ENCODE data around the gene WDR7. TPM values are rescaled to one million over a fixed set of nuclear protein-coding genes. Genes with fewer than 3 reads are reported as not detected.

The WDR7 gene
- total and polyA plus RNA-seq, 5 donors = 7.4 to 32.2 (median 26.7) TPM

- Histone ChIP-seq H3K9me3 (ENCODE audit: control insufficient read depth, low read length) (no peaks in the 10 kb centered on the region), H3K27me3 (ENCODE audit: control insufficient read depth, insufficient read depth) (no peaks in the 10 kb centered on the region), H3K4me3 (ENCODE audit: low read length) (no peak overlapping the region), H3K27ac (ENCODE audit: low read length) (no peak overlapping the region), H3K4me1 (ENCODE audit: control insufficient read depth, insufficient read depth, low read length) (peaks cover 6% of the 10 kb centered on the region)
- DNase-seq = no peak
- intact Hi-C loops (cut with DNase I) = loop anchor here in 2 of 4 donors (10.0 kb wide), 2 partner anchors 807 to 817 kb away; no protein-coding TSS in a partner anchor
- no peak for ATAC-seq
Observed at GRCh38 chr18:56747857-56748256, 96.7 kb downstream of the WDR7 start.

- Histone ChIP-seq H3K27me3 (ENCODE audit: control insufficient read depth, insufficient read depth) (no peaks in the 10 kb centered on the region), H3K27ac (ENCODE audit: low read length) (no peak overlapping the region), H3K4me1 (ENCODE audit: control insufficient read depth, insufficient read depth, low read length) (peaks cover 6% of the 10 kb centered on the region), H3K9me3 (ENCODE audit: control insufficient read depth, low read length) (no peaks in the 10 kb centered on the region), H3K4me3 (ENCODE audit: low read length) (no peak overlapping the region)
- no peak for DNase-seq
- 94% methylated on average over 2 of the region's 2 CpGs for whole genome bisulfite sequencing
- intact Hi-C loops (cut with DNase I) = loop anchor here in 2 of 4 donors (10.0 kb wide), 2 partner anchors 806 to 816 kb away; no protein-coding TSS in a partner anchor
- ATAC-seq = no peak
Observed at GRCh38 chr18:56748698-56749268, 97.6 kb downstream of the WDR7 start.

GRCh38 chr18:56756966-56757365, 105.8 kb downstream of the WDR7 start:
- intact Hi-C loops (cut with DNase I) = no loop called here

GRCh38 chr18:56770097-56770496, 118.9 kb downstream of the WDR7 start:
- Histone ChIP-seq H3K4me3 (ENCODE audit: low read length) (no peak overlapping the region), H3K27ac (ENCODE audit: low read length) (no peak overlapping the region), H3K9me3 (ENCODE audit: control insufficient read depth, low read length) (no peaks in the 10 kb centered on the region), H3K4me1 (ENCODE audit: control insufficient read depth, insufficient read depth, low read length) (no peaks in the 10 kb centered on the region), H3K27me3 (ENCODE audit: control insufficient read depth, insufficient read depth) (no peaks in the 10 kb centered on the region)
- ATAC-seq (no peak), DNase-seq (no peak)
- intact Hi-C loops (cut with DNase I) = no loop called here
- 97% methylated on average over 3 of the region's 3 CpGs for WGBS

More at GRCh38 chr18:56756966-56757365, 105.8 kb downstream of the WDR7 start:
- H3K4me3 ChIP-seq (ENCODE audit: low read length) = no peak overlapping the region
- no peaks in the 10 kb centered on the region for H3K27me3 ChIP-seq (ENCODE audit: control insufficient read depth, insufficient read depth)
- H3K4me1 ChIP-seq (ENCODE audit: control insufficient read depth, insufficient read depth, low read length) = no peaks in the 10 kb centered on the region
- H3K27ac ChIP-seq (ENCODE audit: low read length) = no peak overlapping the region
- WGBS = 24% methylated on average over 9 of the region's 9 CpGs
- peak; percentile 7 to 40 (median 12) for DNase-seq
- ATAC-seq = no peak
- no peaks in the 10 kb centered on the region for H3K9me3 ChIP-seq (ENCODE audit: control insufficient read depth, low read length)

- H3K27me3 ChIP-seq (ENCODE audit: control insufficient read depth, insufficient read depth) = no peaks in the 10 kb centered on the region
- no peak for ATAC-seq
- no peak for DNase-seq
- no peaks in the 10 kb centered on the region for H3K9me3 ChIP-seq (ENCODE audit: control insufficient read depth, low read length)
- no peaks in the 10 kb centered on the region for H3K4me1 ChIP-seq (ENCODE audit: control insufficient read depth, insufficient read depth, low read length)
- intact Hi-C loops (cut with DNase I) = no loop called here
- no peak overlapping the region for H3K27ac ChIP-seq (ENCODE audit: low read length)
- H3K4me3 ChIP-seq (ENCODE audit: low read length) = no peak overlapping the region
Observed at GRCh38 chr18:56770873-56771272, 119.7 kb downstream of the WDR7 start.

- 91% methylated on average over 6 of the region's 6 CpGs for WGBS
- intact Hi-C loops (cut with DNase I) = no loop called here
Observed at GRCh38 chr18:56775701-56776100, 124.5 kb downstream of the WDR7 start.

GRCh38 chr18:56787390-56787789, 136.2 kb downstream of the WDR7 start:
- H3K27ac ChIP-seq (ENCODE audit: low read length) = no peak overlapping the region

More at GRCh38 chr18:56775701-56776100, 124.5 kb downstream of the WDR7 start:
- DNase-seq = no peak
- H3K4me1 ChIP-seq (ENCODE audit: control insufficient read depth, insufficient read depth, low read length) = no peaks in the 10 kb centered on the region
- no peak for ATAC-seq
- no peak overlapping the region for H3K4me3 ChIP-seq (ENCODE audit: low read length)
- H3K27ac ChIP-seq (ENCODE audit: low read length) = no peak overlapping the region
- H3K9me3 ChIP-seq (ENCODE audit: control insufficient read depth, low read length) = no peaks in the 10 kb centered on the region
- no peaks in the 10 kb centered on the region for H3K27me3 ChIP-seq (ENCODE audit: control insufficient read depth, insufficient read depth)

GRCh38 chr18:56789004-56789888, 138.1 kb downstream of the WDR7 start:
- Histone ChIP-seq H3K4me1 (ENCODE audit: control insufficient read depth, insufficient read depth, low read length) (no peaks in the 10 kb centered on the region), H3K9me3 (ENCODE audit: control insufficient read depth, low read length) (no peaks in the 10 kb centered on the region), H3K27me3 (ENCODE audit: control insufficient read depth, insufficient read depth) (no peaks in the 10 kb centered on the region), H3K4me3 (ENCODE audit: low read length) (no peak overlapping the region), H3K27ac (ENCODE audit: low read length) (peak overlapping the region; percentile 86)
- DNase-seq (peak; percentile 27 to 43 (median 37)), ATAC-seq (peak; percentile 68 to 96)
- WGBS = 60% methylated on average over 9 of the region's 9 CpGs
- intact Hi-C loops (cut with DNase I) = no loop called here

More at GRCh38 chr18:56787390-56787789, 136.2 kb downstream of the WDR7 start:
- Histone ChIP-seq H3K4me3 (ENCODE audit: low read length) (no peak overlapping the region), H3K27me3 (ENCODE audit: control insufficient read depth, insufficient read depth) (no peaks in the 10 kb centered on the region), H3K4me1 (ENCODE audit: control insufficient read depth, insufficient read depth, low read length) (no peaks in the 10 kb centered on the region), H3K9me3 (ENCODE audit: control insufficient read depth, low read length) (no peaks in the 10 kb centered on the region)
- DNase-seq (no peak), ATAC-seq (no peak)
- intact Hi-C loops (cut with DNase I) = no loop called here
- 88% methylated on average over 5 of the region's 5 CpGs for WGBS

GRCh38 chr18:56789889-56790180, 138.7 kb downstream of the WDR7 start:
- no peak for ATAC-seq
- Histone ChIP-seq H3K4me1 (ENCODE audit: control insufficient read depth, insufficient read depth, low read length) (no peaks in the 10 kb centered on the region), H3K27ac (ENCODE audit: low read length) (no peak overlapping the region), H3K4me3 (ENCODE audit: low read length) (no peak overlapping the region), H3K9me3 (ENCODE audit: control insufficient read depth, low read length) (no peaks in the 10 kb centered on the region), H3K27me3 (ENCODE audit: control insufficient read depth, insufficient read depth) (no peaks in the 10 kb centered on the region)
- 98% methylated on average over 3 of the region's 3 CpGs for WGBS
- intact Hi-C loops (cut with DNase I) = no loop called here
- no peak for DNase-seq

GRCh38 chr18:56795381-56795780, 144.2 kb downstream of the WDR7 start:
- no peaks in the 10 kb centered on the region for H3K9me3 ChIP-seq (ENCODE audit: control insufficient read depth, low read length)
- DNase-seq (no peak), ATAC-seq (no peak)
- WGBS = 57% methylated on average over 1 of the region's 1 CpG
- no peak overlapping the region for H3K27ac ChIP-seq (ENCODE audit: low read length)
- H3K4me1 ChIP-seq (ENCODE audit: control insufficient read depth, insufficient read depth, low read length) = no peaks in the 10 kb centered on the region
- H3K27me3 ChIP-seq (ENCODE audit: control insufficient read depth, insufficient read depth) = no peaks in the 10 kb centered on the region
- H3K4me3 ChIP-seq (ENCODE audit: low read length) = no peak overlapping the region
- intact Hi-C loops (cut with DNase I) = no loop called here

GRCh38 chr18:56799756-56800155, 148.6 kb downstream of the WDR7 start:
- ATAC-seq (no peak), DNase-seq (no peak)
- Histone ChIP-seq H3K4me1 (ENCODE audit: control insufficient read depth, insufficient read depth, low read length) (no peaks in the 10 kb centered on the region), H3K4me3 (ENCODE audit: low read length) (no peak overlapping the region), H3K27me3 (ENCODE audit: control insufficient read depth, insufficient read depth) (no peaks in the 10 kb centered on the region), H3K27ac (ENCODE audit: low read length) (no peak overlapping the region), H3K9me3 (ENCODE audit: control insufficient read depth, low read length) (no peaks in the 10 kb centered on the region)
- intact Hi-C loops (cut with DNase I) = no loop called here
- WGBS = 49% methylated on average over 2 of the region's 2 CpGs
